HEK293 (cell line): Measurements from ENCODE around the gene COBL.

Experiments
- CTCF ChIA-PET: fragments of 350-600 bp; formaldehyde crosslinking; extraction: SDS; loops from one replicate; lab custom pipeline; 2021; ENCODE audit warnings: antibody characterized with exemption; lab: Yijun Ruan, JAX
- POLR2A ChIA-PET: fragments of 300-600 bp; formaldehyde crosslinking; extraction: SDS; loops from one replicate; lab custom pipeline; 2020; ENCODE audit warnings: antibody characterized with exemption, inconsistent platforms; lab: Yijun Ruan, JAX
- H3K27ac ChIP-seq: fragments of 200-500 bp; sonication (Bioruptor generic); 2 replicates; pipeline ENCODE4 v1.5.1; 2014; ENCODE audit warnings: low read depth, low read length, control low read depth, inconsistent platforms; ENCODE audit errors: extremely low read depth
- H3K36me3 ChIP-seq, 2 experiments: fragments of 200-500 bp in 1 of 2; sonication (Bioruptor generic) in 1 of 2; 1 replicate in 1 of 2; 2 replicates in 1 of 2; pipeline ENCODE4 v1.5.1; 2014 to 2017; ENCODE audit warnings: inconsistent platforms in 2 of 2, low read length in 2 of 2; ENCODE audit not compliant: control insufficient read depth in 2 of 2, insufficient read depth in 1 of 2
- H3K4me1 ChIP-seq: fragments of 200-500 bp; sonication (Bioruptor generic); 2 replicates; pipeline ENCODE4 v1.5.1; 2014; ENCODE audit warnings: mild to moderate bottlenecking, low read length, inconsistent platforms; ENCODE audit not compliant: control insufficient read depth, insufficient read depth
- H3K4me3 ChIP-seq: 2 replicates; pipeline ENCODE4 v1.5.1; 2011; ENCODE audit warnings: low read depth, mild to moderate bottlenecking, control low read depth, low read length, moderate library complexity
- H3K9me3 ChIP-seq: fragments of 200-500 bp; sonication (Bioruptor generic); 2 replicates; pipeline ENCODE4 v1.5.1; 2014; ENCODE audit warnings: low read depth, low read length, inconsistent platforms; ENCODE audit not compliant: control insufficient read depth, insufficient read depth
- MEIS1 ChIP-seq: sonication (generic); formaldehyde crosslinking; IDR thresholded peaks from 2 replicates; pipeline ENCODE4 v1.8.1; 2022; ENCODE audit warnings: missing genetic modification reagents, mild to moderate bottlenecking, borderline replicate concordance
- OVOL3 ChIP-seq: fragments of 450-650 bp; formaldehyde crosslinking; IDR thresholded peaks from 2 replicates; pipeline ENCODE4 v1.5.1; 2016; ENCODE audit warnings: missing biosample characterization, missing genetic modification characterization
- SP7 ChIP-seq: fragments of 450-650 bp; formaldehyde crosslinking; IDR thresholded peaks from 2 replicates; pipeline ENCODE4 v1.5.1; 2016; ENCODE audit warnings: missing biosample characterization, missing genetic modification characterization
- YY2 ChIP-seq: fragments of 450-650 bp; formaldehyde crosslinking; IDR thresholded peaks from 2 replicates; pipeline ENCODE4 v1.5.1; 2016; ENCODE audit warnings: missing biosample characterization, missing genetic modification characterization
- ZBTB20 ChIP-seq: fragments of 450-650 bp; formaldehyde crosslinking; IDR thresholded peaks from 2 replicates; pipeline ENCODE4 v1.5.1; 2016; ENCODE audit warnings: missing biosample characterization, missing genetic modification characterization
- ZFP69B ChIP-seq: fragments of 450-650 bp; formaldehyde crosslinking; IDR thresholded peaks from 2 replicates; pipeline ENCODE4 v1.5.1; 2016; ENCODE audit warnings: missing biosample characterization, missing genetic modification characterization
- ZNF18 ChIP-seq: fragments of 450-650 bp; formaldehyde crosslinking; IDR thresholded peaks from 2 replicates; pipeline ENCODE4 v1.5.1; 2016; ENCODE audit warnings: missing biosample characterization, missing genetic modification characterization
- ZNF266 ChIP-seq: fragments of 450-650 bp; formaldehyde crosslinking; IDR thresholded peaks from 2 replicates; pipeline ENCODE4 v1.5.1; 2016; ENCODE audit warnings: missing biosample characterization, missing genetic modification characterization, low read depth
- ZNF37A ChIP-seq: fragments of 450-650 bp; IDR thresholded peaks from 2 replicates; pipeline ENCODE4 v1.5.1; 2018; ENCODE audit warnings: missing biosample characterization, missing genetic modification characterization
- ZNF394 ChIP-seq: fragments of 450-650 bp; formaldehyde crosslinking; IDR thresholded peaks from 2 replicates; pipeline ENCODE4 v1.5.1; 2016; ENCODE audit warnings: missing biosample characterization, missing genetic modification characterization, mild to moderate bottlenecking, moderate library complexity, borderline replicate concordance
- ZNF555 ChIP-seq: fragments of 450-650 bp; formaldehyde crosslinking; conservative IDR thresholded peaks from 2 replicates; pipeline ENCODE4 v1.5.1; 2017; ENCODE audit warnings: missing biosample characterization, mild to moderate bottlenecking, missing genetic modification characterization, inconsistent platforms
- ZNF560 ChIP-seq: fragments of 450-650 bp; formaldehyde crosslinking; IDR thresholded peaks from 2 replicates; pipeline ENCODE4 v1.5.1; 2017; ENCODE audit warnings: missing biosample characterization, missing genetic modification characterization, borderline replicate concordance
- ZNF670 ChIP-seq: fragments of 450-650 bp; formaldehyde crosslinking; IDR thresholded peaks from 2 replicates; pipeline ENCODE4 v1.5.1; 2016; ENCODE audit warnings: missing biosample characterization, missing genetic modification characterization, low read depth
- ZNF777 ChIP-seq: fragments of 450-650 bp; formaldehyde crosslinking; IDR thresholded peaks from 2 replicates; pipeline ENCODE4 v1.5.1; 2017; ENCODE audit warnings: missing biosample characterization, missing genetic modification characterization, borderline replicate concordance
- ZNF785 ChIP-seq: fragments of 450-650 bp; formaldehyde crosslinking; IDR thresholded peaks from 2 replicates; pipeline ENCODE4 v1.5.1; 2016; ENCODE audit warnings: missing biosample characterization, missing genetic modification characterization
- ZSCAN16 ChIP-seq: fragments of 450-650 bp; formaldehyde crosslinking; IDR thresholded peaks from 2 replicates; pipeline ENCODE4 v1.5.1; 2016; ENCODE audit warnings: missing biosample characterization, missing genetic modification characterization
- TF ChIP-seq, protein P1 (sequence below): fragments of 450-650 bp; formaldehyde crosslinking; IDR thresholded peaks from 2 replicates; pipeline ENCODE4 v1.5.1; 2016; ENCODE audit warnings: missing biosample characterization, missing genetic modification characterization
- TF ChIP-seq, protein P2 (sequence below): fragments of 450-650 bp; formaldehyde crosslinking; IDR thresholded peaks from 2 replicates; pipeline ENCODE4 v1.5.1; 2016; ENCODE audit warnings: missing biosample characterization, missing genetic modification characterization, low read depth
- TF ChIP-seq, protein P3 (sequence below): fragments of 450-650 bp; formaldehyde crosslinking; IDR thresholded peaks from 2 replicates; pipeline ENCODE4 v1.5.1; 2017; ENCODE audit warnings: missing biosample characterization, missing genetic modification characterization
- TF ChIP-seq, protein P4 (sequence below): fragments of 450-650 bp; formaldehyde crosslinking; IDR thresholded peaks from 2 replicates; pipeline ENCODE4 v1.5.1; 2016; ENCODE audit warnings: missing biosample characterization, missing genetic modification characterization

The COBL gene

GRCh38 chr7:51020944-51021343 is 295.7 kb downstream of the COBL start:
- no peaks in the 10 kb centered on the region for H3K9me3 ChIP-seq
- CTCF ChIA-PET: interaction anchor here (0.7 to 1.1 kb wide), 2 partner anchors 47 to 52 kb away, joined by 3 read pairs; no protein-coding TSS in a partner anchor
- H3K4me1 ChIP-seq: no peaks in the 10 kb centered on the region
- TF ChIP-seq YY2 (no peak), ZNF394 (tag by site-specific recombination) (no peak), ZNF555 (no peak), OVOL3 (tag by site-specific recombination) (no peak)
- TF ChIP-seq, protein P1, sequence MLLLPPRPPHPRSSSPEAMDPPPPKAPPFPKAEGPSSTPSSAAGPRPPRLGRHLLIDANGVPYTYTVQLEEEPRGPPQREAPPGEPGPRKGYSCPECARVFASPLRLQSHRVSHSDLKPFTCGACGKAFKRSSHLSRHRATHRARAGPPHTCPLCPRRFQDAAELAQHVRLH (tag by site-specific recombination): no peak
- H3K36me3 ChIP-seq: peaks cover 0 to 6% of the 10 kb centered on the region in 2 experiments; a peak in 1 of 3 replicates
- no peak overlapping the region for H3K4me3 ChIP-seq
- H3K27ac ChIP-seq: no peak overlapping the region
- POLR2A ChIA-PET: no interaction called here

- CTCF ChIA-PET: interaction anchor here (0.8 to 1.1 kb wide), 2 partner anchors 48 to 408 kb away, joined by 3 read pairs; no protein-coding TSS in a partner anchor
- POLR2A ChIA-PET: no interaction called here
- H3K36me3 ChIP-seq: peaks cover 0 to 6% of the 10 kb centered on the region in 2 experiments; a peak in 1 of 3 replicates
- no peaks in the 10 kb centered on the region for H3K4me1 ChIP-seq
- no peak overlapping the region for H3K27ac ChIP-seq
- H3K4me3 ChIP-seq: no peak overlapping the region
- no peaks in the 10 kb centered on the region for H3K9me3 ChIP-seq
- no peak for TF ChIP-seq ZSCAN16 (tag by site-specific recombination)
- no peak for TF ChIP-seq ZNF18
- no peak for TF ChIP-seq ZBTB20 (tag by site-specific recombination)
- TF ChIP-seq ZNF37A (tag by site-specific recombination): no peak
- no peak for TF ChIP-seq ZFP69B (tag by site-specific recombination)
- TF ChIP-seq ZNF777 (tag by site-specific recombination): no peak
- no peak for TF ChIP-seq ZNF785 (tag by site-specific recombination)
- no peak for TF ChIP-seq MEIS1 (CRISPR knock-in tag)
- TF ChIP-seq, protein P2, sequence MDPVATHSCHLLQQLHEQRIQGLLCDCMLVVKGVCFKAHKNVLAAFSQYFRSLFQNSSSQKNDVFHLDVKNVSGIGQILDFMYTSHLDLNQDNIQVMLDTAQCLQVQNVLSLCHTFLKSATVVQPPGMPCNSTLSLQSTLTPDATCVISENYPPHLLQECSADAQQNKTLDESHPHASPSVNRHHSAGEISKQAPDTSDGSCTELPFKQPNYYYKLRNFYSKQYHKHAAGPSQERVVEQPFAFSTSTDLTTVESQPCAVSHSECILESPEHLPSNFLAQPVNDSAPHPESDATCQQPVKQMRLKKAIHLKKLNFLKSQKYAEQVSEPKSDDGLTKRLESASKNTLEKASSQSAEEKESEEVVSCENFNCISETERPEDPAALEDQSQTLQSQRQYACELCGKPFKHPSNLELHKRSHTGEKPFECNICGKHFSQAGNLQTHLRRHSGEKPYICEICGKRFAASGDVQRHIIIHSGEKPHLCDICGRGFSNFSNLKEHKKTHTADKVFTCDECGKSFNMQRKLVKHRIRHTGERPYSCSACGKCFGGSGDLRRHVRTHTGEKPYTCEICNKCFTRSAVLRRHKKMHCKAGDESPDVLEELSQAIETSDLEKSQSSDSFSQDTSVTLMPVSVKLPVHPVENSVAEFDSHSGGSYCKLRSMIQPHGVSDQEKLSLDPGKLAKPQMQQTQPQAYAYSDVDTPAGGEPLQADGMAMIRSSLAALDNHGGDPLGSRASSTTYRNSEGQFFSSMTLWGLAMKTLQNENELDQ (tag by site-specific recombination): no peak
- TF ChIP-seq ZNF560 (tag by site-specific recombination): no peak
- TF ChIP-seq SP7 (tag by site-specific recombination): no peak
- TF ChIP-seq, protein P3, sequence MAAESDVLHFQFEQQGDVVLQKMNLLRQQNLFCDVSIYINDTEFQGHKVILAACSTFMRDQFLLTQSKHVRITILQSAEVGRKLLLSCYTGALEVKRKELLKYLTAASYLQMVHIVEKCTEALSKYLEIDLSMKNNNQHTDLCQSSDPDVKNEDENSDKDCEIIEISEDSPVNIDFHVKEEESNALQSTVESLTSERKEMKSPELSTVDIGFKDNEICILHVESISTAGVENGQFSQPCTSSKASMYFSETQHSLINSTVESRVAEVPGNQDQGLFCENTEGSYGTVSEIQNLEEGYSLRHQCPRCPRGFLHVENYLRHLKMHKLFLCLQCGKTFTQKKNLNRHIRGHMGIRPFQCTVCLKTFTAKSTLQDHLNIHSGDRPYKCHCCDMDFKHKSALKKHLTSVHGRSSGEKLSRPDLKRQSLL: no peak
- TF ChIP-seq ZNF266 (tag by site-specific recombination): no peak
- TF ChIP-seq, protein P4, sequence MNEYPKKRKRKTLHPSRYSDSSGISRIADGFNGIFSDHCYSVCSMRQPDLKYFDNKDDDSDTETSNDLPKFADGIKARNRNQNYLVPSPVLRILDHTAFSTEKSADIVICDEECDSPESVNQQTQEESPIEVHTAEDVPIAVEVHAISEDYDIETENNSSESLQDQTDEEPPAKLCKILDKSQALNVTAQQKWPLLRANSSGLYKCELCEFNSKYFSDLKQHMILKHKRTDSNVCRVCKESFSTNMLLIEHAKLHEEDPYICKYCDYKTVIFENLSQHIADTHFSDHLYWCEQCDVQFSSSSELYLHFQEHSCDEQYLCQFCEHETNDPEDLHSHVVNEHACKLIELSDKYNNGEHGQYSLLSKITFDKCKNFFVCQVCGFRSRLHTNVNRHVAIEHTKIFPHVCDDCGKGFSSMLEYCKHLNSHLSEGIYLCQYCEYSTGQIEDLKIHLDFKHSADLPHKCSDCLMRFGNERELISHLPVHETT (tag by site-specific recombination): no peak
- TF ChIP-seq ZNF670 (tag by site-specific recombination): no peak
These were observed 296.4 kb downstream of the COBL start for GRCh38 chr7:51019891-51020870.
